ENCODE data around the gene SORCS2. TPM values are rescaled to one million over a fixed set of nuclear protein-coding genes. Genes with fewer than 3 reads are reported as not detected.
A peak's percentile ranks its signal among the peaks of the same experiment; 100 is the strongest.

Gene SORCS2
- total RNA-seq, 4 donors from 2014 or later, result 0.26 to 17.1 (median 2.9) TPM

DNA sequence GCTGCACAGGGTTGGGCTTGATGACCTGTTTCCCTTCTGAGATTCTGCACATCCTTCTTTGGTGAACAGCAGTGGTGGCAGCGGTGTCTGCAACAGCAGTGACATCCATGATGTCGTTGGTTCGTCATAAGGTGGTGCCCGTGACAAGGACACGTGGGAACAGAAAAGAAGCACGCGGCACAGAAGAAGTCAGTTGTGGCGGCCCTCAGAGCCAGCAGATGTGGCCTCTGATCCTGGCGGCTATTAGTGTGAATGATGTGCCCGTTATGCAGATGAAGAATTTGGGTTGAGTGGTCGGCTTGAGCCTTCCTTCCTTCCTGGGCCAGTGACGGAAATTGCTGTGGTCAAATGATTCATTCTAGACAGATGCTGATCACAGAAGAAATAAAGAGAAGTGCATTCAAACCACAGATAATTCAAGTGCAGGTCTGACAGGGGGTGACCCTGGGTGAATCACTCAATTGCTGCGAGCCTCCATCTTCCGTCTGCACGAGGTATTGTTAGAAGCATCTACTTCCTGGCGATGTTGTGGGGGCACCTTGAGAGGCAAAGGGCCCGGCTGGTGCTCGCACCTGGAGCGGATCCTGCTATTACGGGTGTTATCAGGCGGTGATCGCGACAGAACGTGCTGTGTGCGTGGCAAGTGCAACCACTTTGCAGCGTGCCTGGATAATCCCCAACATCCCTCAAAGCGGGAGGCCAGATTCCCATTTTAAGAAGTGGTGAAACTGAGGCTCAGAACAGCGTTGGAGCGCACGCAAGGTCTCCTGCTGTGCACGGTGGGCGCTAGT is 457.6 kb downstream of the SORCS2 start:
- Histone ChIP-seq H3K36me3 (no peaks in the 10 kb centered on the region), H3K4me1 (no peaks in the 10 kb centered on the region), H3K27me3 (no peaks in the 10 kb centered on the region), H3K4me3 (no peak overlapping the region), H3K9me3 (no peaks in the 10 kb centered on the region), H3K27ac (no peak overlapping the region)
- intact Hi-C loops (cut with DNase I; ENCODE audit: low total_unique reads), result no loop called here
- no peak for DNase-seq
- TF ChIP-seq POLR2A (IDR thresholded peaks at IDR 0.05), result no peak
- no peak for TF ChIP-seq CTCF (IDR thresholded peaks at IDR 0.05)

DNA sequence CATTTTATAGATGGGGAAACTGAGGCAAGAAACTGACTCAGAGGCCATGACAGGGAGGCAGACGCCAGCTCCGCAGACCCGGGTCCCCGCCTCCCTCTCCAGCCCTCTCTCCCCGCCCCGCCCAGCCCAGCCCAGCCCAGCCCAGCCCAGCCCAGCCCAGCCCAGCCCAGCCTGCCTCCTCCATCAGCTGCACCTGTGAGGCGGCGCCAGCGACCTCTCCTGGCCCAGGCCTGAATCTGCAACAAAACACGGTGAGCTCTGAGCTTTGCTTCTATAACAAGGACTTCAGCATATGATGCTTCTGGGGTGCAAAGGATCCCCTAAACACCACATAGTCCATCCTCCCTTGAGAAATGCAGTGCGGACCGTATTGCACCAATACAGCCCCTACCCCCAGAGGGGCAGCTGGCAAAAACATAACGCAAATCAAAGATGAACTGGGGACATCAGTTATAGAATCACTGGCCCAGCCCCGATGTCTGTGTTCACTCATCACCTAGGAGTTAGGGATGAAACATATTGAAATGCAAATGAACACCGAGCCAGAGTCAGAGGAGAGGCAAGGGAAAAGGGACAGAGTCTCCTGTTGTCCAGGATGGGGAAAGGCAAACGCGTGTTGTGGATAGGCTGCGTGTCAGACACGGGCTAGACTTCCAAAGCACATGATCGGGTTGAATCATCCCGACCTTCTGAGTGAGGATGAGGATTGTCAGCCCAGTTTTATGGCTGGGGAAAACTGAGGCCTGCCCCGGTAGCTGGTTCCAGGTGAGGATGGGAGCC is 458.5 kb downstream of the SORCS2 start:
- Histone ChIP-seq H3K4me3 (no peak overlapping the region), H3K4me1 (no peaks in the 10 kb centered on the region), H3K27ac (no peak overlapping the region), H3K9me3 (no peaks in the 10 kb centered on the region), H3K27me3 (no peaks in the 10 kb centered on the region), H3K36me3 (no peaks in the 10 kb centered on the region)
- intact Hi-C loops (cut with DNase I; ENCODE audit: low total_unique reads), result no loop called here
- no peak for TF ChIP-seq POLR2A (IDR thresholded peaks at IDR 0.05)
- TF ChIP-seq CTCF (IDR thresholded peaks at IDR 0.05), result no peak
- no peak for DNase-seq

DNA sequence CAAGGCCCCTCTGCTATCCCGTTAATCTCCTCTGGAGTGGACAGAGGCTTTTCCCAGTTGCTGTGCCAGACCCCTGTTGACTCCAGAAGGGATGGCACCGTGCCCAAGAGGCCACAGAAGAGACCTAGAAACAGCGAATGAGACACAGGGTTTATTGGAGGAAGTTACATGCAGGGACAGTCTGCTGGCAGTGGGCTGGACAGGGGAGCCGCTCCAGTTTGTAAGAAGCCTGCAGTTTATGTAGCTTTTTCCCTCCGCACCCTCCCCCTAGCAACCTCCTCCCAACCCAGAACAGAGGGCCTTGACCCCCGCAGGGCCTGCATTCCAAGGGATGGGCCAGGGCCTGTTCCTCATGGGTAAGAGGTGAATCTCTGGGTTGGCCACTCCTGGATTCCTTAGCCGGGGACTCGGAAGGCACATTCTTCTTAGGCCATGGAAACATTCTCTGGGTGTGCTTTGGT is 459.2 kb downstream of the SORCS2 start:
- TF ChIP-seq POLR2A (IDR thresholded peaks at IDR 0.05) (no peak), CTCF (IDR thresholded peaks at IDR 0.05) (no peak)
- H3K4me3 ChIP-seq, result no peak overlapping the region
- no peak overlapping the region for H3K27ac ChIP-seq
- DNase-seq, result peak; percentile 36 to 52
- intact Hi-C loops (cut with DNase I; ENCODE audit: low total_unique reads), result no loop called here
- H3K27me3 ChIP-seq, result no peaks in the 10 kb centered on the region
- H3K4me1 ChIP-seq, result no peaks in the 10 kb centered on the region
- no peaks in the 10 kb centered on the region for H3K36me3 ChIP-seq
- no peaks in the 10 kb centered on the region for H3K9me3 ChIP-seq

- DNase-seq, result no peak
- Histone ChIP-seq H3K4me1 (no peaks in the 10 kb centered on the region), H3K27ac (no peak overlapping the region), H3K36me3 (no peaks in the 10 kb centered on the region), H3K9me3 (no peaks in the 10 kb centered on the region), H3K4me3 (no peak overlapping the region), H3K27me3 (no peaks in the 10 kb centered on the region)
- intact Hi-C loops (cut with DNase I; ENCODE audit: low total_unique reads), result no loop called here
- TF ChIP-seq CTCF (IDR thresholded peaks at IDR 0.05) (no peak), POLR2A (IDR thresholded peaks at IDR 0.05) (no peak)
Measured at GRCh38 chr4:7652006-7652405, 459.7 kb downstream of the SORCS2 start.

GRCh38 chr4:7652451-7652881 is 460.1 kb downstream of the SORCS2 start:
- Histone ChIP-seq H3K4me3 (no peak overlapping the region), H3K27me3 (no peaks in the 10 kb centered on the region), H3K27ac (no peak overlapping the region), H3K4me1 (no peaks in the 10 kb centered on the region), H3K36me3 (no peaks in the 10 kb centered on the region), H3K9me3 (no peaks in the 10 kb centered on the region)
- intact Hi-C loops (cut with DNase I; ENCODE audit: low total_unique reads), result no loop called here
- no peak for DNase-seq
- TF ChIP-seq POLR2A (IDR thresholded peaks at IDR 0.05) (no peak), CTCF (IDR thresholded peaks at IDR 0.05) (no peak)

Data from uterus (tissue), 4 donors.